NCI-H82 treated with DMSO at 0.1 percent for 48 hours (cell line): ENCODE data around the gene TBC1D10B.
A peak's percentile ranks its signal among the peaks of the same experiment; 100 is the strongest.

Source experiments
- DNase-seq: peaks from one replicate; lab custom pipeline; 2025; ENCODE audit not compliant: unreplicated experiment; lab: John Stamatoyannopoulos, UW

The TBC1D10B gene

DNA sequence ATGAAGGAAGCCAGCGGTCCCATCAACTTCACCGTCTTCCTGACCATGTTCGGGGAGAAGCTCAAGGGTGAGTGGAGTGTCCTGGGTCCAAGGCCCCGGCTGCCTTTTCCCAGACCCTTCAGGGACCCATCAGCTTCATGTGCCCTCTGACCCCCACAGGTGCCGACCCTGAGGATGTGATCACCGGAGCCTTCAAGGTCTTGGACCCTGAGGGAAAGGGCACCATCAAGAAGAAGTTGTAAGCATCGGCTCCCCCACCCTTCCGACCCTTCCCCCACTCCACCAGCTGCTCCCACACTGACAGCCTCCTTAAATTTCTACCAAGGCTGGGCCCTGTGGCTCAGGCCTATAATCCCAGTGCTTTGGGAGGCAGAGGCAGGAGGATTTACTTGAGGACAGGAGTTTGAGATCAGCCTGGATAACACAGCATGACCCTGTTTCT is 6.2 kb upstream of the TBC1D10B start:
- DNase-seq = peak; percentile 58

DNA sequence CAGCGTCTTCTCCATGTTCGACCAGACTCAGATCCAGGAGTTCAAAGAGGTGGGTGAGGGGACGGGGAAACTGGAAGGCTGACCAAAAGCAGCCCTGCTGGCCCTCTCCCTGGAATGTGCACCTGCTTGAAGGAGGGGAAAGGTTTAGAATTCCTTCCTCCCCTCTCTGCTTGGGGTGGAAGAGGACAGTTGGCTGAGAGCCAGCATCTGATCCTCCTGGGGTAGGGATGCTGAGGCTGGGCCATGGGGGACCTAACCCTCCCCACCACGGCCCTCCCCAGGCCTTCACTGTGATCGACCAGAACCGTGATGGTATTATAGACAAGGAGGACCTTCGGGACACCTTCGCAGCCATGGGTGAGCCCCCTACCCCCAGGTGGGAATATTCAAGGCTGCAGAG is 5.6 kb upstream of the TBC1D10B start:
- DNase-seq = no peak

GRCh38 chr16:30374538-30374937 is 4.2 kb upstream of the TBC1D10B start, which contains the start of gene MYL11:
Gene MYL11, plus strand, starts transcription at chr16:30374802. Its CDS starts 56 bp downstream, at chr16:30374858.
- no peak for DNase-seq

DNA sequence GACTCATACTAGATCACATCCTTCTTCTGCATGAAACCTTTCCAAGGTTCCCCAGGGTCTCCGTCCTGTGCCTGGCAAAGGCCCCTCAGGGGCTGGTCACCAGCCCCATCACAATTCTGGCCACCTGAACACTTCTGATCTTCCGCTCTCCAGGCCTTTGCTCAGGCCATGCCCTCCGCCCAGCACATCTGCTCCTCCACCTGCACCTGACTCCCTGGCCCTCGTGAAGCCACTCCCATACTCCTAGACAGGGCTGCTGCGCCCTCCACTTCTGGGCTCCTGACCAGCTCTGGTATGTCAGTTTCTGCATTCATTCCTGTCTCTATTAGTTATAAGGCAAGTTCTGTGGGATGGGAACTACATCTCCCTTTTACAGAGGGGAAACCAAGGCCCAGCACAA is 2.4 kb upstream of the TBC1D10B start:
- no peak for DNase-seq

- DNase-seq = no peak
Observed at GRCh38 chr16:30372038-30372712, 1.9 kb upstream of the TBC1D10B start.

- no peak for DNase-seq
Observed at GRCh38 chr16:30371248-30371816, 1.0 kb upstream of the TBC1D10B start.

DNA sequence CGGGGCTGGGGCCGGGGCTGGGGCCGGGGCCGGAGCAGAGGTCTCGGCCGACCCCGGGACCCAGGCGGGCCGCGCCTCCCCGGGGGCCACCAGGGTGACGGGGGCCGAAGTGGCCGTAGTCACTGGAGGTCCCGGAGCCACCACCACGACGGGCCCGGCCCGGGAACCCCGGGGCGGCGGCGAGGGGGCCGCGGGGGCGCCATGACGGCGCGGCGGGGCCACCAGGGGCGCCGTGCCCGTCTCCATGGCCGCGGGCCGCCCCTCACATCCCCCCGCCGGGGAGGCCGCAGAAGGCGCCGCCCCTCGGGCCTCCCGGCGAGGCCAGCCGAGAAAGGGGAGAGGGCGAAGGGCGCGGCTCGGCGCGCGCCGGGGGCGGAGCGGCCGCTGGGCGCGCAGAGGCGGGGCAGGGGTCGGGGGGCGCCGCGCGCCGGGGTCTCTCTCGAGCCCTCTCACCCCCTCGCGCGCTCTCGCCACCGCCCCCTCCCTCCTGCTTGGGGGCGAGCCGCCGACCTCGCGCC is 297 bp downstream of the TBC1D10B start:
- DNase-seq = no peak

DNA sequence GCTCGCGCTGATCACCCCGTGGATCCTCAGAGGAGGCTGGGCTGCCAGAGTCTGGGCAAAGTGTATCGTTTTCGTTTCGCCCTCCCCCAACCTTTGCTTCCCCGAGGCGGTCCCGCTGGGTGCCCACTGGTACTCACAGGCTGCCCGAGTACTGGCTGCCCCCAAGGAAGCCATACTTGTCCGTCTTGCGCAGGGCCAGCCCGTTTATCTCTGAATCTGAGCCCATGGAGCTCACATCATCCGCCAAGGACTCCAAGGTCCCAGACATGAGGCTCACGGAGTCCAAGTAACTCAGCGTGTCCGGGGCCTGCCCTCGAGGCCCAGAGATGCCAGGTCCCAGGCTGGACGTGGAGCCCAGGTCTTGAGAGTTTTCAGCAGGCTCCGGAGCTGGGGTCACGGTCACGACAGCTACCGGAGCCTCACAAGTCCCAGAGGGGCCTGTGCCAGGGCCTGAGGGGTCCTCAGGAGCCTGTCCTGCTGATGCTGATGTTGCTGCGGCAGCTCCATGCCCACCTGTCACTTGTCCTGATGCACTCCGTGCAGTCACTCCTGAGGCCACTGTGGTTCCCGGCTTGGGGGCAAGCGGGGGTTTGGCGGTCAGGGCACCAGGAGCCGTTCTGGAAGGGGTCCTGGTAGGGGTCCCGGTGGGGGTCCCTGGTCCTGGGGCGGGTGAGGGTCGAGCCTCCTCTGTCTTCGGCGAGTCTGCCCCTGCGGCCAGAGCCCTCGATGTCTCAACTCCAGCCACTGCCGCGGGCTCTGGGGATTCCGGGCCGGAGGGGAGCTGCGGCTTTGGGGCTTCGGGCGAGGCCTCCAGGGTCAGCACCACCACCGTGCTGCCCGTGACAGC is 980 bp downstream of the TBC1D10B start:
- no peak for DNase-seq

DNA sequence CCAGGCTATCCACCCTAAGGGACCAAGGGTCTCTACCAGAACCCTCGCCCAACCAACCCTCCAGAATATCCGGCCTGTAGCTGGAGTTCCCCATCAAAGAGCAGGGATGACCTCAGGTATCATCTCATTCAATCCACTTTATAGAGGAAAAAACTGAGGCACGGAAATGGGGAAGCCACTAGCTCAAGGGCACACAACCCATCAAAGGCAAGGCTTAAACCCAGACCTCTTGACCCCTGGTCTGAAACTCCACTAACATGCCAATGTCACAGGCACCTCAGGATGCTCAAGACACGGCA is 1.6 kb downstream of the TBC1D10B start:
- no peak for DNase-seq

DNA sequence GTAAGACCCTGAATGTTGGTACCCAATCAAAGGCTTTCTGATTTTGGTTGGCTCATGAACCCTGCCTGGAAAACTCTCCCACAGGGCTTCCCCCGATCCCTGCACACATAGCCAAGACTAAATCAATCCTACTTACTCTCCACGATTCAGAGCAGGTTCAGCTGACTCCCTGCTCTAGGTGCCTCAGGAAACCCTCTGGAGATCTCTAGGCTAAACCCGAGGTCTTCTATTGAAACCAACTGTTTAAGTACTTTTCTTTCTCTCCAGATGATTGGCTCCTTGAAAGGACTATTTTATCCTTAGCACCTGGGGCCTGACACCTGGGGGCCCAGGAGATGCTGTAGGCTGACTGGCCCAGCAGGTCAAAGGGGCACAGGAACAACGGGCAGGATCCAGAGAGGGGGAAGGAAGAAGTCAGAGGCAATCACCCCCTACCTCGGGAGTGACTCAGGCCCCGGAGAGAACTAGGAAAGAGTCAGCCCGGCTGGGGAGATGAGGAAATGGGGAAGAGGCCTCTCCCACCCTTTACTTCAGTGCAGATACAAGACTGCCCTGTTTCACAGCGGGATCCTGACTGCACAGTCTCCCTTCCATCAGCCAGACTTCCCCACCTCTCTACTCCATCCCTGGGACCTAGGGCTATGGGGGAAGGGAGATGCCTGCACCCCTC is 2.0 kb downstream of the TBC1D10B start:
- no peak for DNase-seq

DNA sequence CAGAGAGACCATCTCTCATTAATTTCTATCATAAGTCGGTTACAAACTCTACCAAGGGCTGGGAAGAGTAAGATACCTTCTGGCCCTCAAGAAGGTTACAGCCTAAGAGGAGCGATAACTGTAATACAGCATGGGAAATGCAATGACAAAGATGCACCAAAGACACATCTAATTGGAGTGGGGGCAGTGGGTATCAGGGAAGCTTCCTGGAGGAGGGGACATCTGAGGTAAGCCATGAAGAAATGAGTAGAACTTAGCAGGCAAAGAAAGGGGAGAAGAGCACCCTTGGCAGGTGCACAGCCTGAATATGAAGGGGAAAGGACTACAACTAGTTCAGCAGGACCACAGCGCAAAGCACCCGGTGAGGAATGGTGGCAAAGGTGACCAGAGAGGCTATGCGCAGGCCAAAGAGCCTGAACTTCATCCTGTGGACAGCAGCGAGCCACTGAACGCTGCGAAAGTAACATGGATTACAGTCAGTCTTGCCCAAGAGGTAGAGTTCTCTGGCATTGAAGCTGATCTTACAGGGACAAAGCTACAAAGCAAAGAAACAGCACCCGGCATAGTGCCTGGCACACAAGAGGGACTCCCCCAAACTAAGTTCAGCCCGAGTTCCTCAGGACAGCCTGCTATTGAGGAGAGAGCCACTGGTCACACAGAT is 2.8 kb downstream of the TBC1D10B start:
- DNase-seq = no peak

- no peak for DNase-seq
Observed at GRCh38 chr16:30366511-30366910, 3.8 kb downstream of the TBC1D10B start.

DNA sequence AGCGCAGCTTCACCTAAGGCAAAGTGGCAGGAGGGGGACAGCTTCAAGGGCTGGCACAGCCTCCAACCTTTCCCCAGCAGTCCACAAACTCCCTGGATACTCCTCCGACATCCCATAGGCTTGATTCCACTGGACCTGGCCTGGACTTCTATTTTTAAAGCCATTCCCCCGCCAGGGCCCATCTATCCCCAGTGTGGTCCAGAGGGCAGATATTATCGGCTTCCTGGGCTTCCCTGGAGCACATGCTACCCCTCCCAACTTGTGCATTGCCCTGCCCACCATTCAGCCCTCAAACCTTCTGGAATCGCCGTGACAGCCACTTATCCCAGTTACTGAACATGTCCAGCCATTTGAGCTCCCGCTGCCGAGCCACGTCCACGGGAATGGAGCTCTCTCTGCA is 5.1 kb downstream of the TBC1D10B start:
- DNase-seq = no peak

DNA sequence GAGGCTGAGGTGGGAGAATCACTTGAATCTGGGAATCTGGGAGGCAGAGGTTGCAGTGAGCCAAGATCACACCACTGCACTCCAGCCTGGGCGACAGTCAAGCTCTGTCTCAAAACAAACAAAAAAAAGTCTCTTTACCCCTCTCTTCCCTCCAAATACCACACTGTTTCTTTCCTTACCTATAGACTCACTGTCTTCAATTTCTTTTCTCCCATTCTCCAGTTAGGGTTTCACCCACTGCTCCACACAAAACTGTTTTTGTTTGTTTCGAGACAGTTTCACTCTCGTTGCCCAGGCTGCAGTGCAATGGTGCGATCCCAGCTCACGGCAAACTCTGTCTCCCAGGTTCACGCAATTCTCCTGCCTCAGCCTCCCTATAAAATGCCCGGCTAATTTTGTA is 9.1 kb downstream of the TBC1D10B start:
- no peak for DNase-seq

DNA sequence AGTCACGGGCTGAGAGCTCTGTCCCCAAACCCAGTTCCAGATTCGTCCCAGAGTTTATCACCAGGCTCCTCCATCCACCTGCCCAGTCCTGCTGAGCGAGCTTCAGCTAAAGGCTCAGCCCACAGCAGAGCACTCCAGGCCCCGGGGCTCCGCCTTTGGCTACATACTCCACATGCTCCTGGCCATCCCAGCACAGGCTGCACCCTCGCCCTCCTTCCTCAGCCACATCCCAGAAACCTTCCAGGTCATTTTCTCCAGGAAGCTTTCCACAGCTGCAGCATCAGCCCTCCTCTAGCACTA is 10.5 kb downstream of the TBC1D10B start:
- DNase-seq = no peak

DNA sequence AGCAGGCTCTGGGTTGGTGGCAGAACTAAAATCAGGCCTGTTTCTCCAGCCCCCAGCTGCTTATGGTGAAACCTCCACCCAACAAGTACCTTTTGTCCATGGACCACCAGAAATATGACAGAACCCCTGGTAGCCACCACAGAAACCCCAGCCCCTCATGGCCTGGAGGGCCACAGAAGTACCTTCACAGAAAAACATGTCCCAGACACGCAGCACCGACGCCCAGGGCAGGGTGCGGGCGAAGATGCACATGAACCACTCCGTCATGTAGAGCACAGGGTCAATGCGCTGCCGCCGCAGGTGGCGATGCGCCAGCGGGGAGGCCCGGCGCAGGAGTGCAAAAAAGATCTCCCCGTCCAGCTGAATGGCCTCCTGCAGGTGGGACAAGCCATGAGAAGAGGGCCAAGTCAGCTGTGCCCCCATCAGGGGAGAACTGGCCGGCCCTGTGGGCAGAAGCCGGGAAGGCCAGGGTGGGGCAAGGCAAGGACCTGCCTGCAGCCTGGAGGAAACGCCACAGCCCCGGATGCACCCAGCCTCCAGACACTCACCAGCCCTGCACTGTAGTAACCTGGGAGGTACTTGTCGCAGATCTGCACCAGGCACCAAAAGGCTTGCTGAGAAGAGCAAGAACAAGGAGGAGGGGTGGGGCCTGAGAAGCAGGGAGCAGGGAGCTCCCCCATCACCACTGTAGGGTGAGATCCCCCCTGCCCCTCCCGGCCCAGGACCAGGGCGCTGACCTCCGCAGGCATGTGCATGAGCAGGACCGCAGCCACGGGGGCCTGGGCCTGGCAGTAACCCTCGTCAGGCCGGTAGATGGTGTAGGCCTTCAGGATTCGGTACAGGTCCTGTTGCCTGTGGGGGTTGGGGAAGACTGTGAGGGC is 11.1 kb downstream of the TBC1D10B start:
- no peak for DNase-seq

DNA sequence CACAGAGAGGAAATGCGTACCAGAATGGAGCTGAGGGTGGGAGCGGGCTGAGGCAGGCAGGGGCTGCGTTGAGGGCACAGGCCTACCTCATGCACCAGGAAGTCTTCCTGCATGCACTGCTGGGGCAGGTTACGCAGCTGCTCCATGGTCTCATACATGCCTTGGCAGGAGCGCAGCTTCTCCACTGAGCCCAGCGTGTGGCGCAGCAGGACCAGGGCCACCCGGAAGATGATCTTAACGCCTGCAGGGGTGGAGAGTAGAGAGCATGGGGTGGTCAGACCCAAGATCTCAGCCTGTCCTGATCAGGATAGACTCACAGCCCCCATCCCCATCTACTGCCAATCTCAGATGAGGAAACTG is 11.7 kb downstream of the TBC1D10B start:
- no peak for DNase-seq

- DNase-seq = no peak
Observed at GRCh38 chr16:30357715-30358576, 12.3 kb downstream of the TBC1D10B start.

- no peak for DNase-seq
Observed at GRCh38 chr16:30357085-30357714, 13.1 kb downstream of the TBC1D10B start.
